ENCODE results near the gene THPO.

The THPO gene

DNA sequence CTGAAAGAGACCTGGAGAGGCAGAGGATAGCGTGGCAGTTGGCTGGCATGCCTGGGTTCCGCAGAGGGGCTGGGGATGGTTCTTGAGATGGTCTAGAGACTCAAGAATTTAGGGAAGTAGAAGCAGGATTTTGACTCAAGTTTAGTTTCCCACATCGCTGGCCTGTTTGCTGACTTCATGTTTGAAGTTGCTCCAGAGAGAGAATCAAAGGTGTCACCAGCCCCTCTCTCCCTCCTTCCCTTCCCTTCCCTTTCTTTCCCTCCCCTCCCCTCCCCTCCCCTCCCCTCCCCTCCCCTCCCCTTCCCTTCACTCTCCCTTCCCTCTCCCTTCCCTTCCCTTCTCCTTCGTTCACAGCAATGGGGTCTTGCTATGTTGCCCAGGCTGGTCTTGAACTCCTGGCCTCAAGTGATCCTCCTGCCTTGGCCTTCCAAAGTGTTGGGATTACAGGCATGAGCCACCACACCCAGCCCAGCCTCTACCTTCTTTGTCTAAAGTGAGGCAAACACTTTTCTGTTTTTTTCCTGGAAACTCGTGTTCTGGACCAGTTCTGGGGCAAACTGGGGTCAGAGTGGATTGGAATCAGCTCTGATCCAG, 12.0 kb upstream of the THPO start:
- no peaks in the 10 kb centered on the region for H3K4me1 Mint-ChIP-seq
- DNase-seq, result no peak
- no peaks in the 10 kb centered on the region for H3K9me3 Mint-ChIP-seq
- no peak overlapping the region for H3K27ac Mint-ChIP-seq
- H3K4me3 Mint-ChIP-seq, result no peak overlapping the region
- CTCF ChIA-PET, result interaction anchor here (1.0 kb wide), 1 partner anchor 35 kb away, joined by 3 read pairs; no protein-coding TSS in a partner anchor
- peaks cover 54% of the 10 kb centered on the region for H3K27me3 Mint-ChIP-seq
- H3K36me3 Mint-ChIP-seq, result no peaks in the 10 kb centered on the region

DNA sequence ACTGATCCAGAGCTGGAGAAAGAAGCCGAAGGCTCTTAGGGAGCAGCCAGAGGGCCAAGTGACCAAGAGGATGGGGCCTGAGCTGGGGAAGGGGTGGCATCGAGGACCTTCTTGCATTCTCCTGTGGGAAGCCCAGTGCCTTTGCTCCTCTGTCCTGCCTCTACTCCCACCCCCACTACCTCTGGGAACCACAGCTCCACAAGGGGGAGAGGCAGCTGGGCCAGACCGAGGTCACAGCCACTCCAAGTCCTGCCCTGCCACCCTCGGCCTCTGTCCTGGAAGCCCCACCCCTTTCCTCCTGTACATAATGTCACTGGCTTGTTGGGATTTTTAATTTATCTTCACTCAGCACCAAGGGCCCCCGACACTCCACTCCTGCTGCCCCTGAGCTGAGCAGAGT, 11.4 kb upstream of the THPO start:
- DNase-seq, result no peak
- H3K36me3 Mint-ChIP-seq, result no peaks in the 10 kb centered on the region
- H3K4me1 Mint-ChIP-seq, result no peaks in the 10 kb centered on the region
- CTCF ChIA-PET, result interaction anchor here (1.0 kb wide), 1 partner anchor 34 kb away, joined by 3 read pairs; no protein-coding TSS in a partner anchor
- no peaks in the 10 kb centered on the region for H3K9me3 Mint-ChIP-seq
- H3K4me3 Mint-ChIP-seq, result no peak overlapping the region
- H3K27me3 Mint-ChIP-seq, result peaks cover 54% of the 10 kb centered on the region
- H3K27ac Mint-ChIP-seq, result no peak overlapping the region

DNA sequence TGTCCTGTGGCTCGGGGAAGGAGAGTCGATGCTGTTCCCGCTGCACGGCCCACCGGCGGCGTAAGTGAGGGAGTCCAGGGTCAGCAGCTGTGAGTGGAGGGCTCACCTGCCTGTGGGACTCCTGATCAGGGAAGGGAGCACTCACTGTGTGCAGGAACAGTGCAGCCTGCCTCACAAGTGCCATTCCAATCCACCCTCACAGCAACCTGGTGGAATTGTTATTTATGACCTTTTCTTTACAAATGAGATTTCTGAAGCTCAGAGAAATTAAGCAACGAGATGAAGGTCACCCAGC, 10.9 kb upstream of the THPO start:
- H3K9me3 Mint-ChIP-seq, result no peaks in the 10 kb centered on the region
- H3K36me3 Mint-ChIP-seq, result no peaks in the 10 kb centered on the region
- H3K4me1 Mint-ChIP-seq, result no peaks in the 10 kb centered on the region
- peaks cover 59% of the 10 kb centered on the region for H3K27me3 Mint-ChIP-seq
- DNase-seq, result no peak
- CTCF ChIA-PET, result no interaction called here
- H3K27ac Mint-ChIP-seq, result no peak overlapping the region
- H3K4me3 Mint-ChIP-seq, result no peak overlapping the region

DNA sequence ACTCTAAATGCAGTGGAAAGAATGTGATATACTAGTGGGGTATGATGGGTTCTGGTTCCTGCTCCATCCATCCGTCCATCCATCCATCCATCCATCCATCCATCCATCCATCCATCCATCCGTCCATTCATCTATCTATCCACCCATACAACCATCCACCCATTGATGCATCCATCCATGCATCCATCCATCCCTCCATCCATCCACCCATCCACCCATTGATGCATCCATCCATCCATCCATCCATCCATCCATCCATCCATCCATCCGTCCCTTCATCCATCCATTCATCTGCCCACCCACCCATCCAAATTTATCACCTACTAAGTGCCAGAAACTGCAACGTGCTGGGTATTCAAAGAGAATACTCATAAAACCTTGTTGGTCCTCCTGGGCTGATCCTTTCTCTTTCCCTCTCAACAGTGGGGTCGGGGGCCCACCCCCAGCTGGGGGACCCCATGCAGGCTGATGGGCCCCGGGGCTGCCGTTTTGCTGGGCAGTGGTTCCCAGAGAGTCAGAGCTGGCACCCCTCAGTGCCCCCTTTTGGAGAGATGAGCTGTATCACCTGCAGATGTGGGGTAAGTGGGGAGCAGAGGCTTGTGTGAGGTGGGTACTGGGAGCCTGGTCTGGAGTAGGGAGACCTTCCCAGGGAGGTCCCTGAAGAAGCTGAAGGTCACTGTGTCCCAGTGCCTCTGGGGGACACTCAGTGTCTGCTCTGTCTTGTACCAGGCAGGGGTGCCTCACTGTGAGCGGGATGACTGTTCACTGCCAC, 10.3 kb upstream of the THPO start:
- DNase-seq, result no peak
- H3K27ac Mint-ChIP-seq, result no peak overlapping the region
- peaks cover 64% of the 10 kb centered on the region for H3K27me3 Mint-ChIP-seq
- no peak overlapping the region for H3K4me3 Mint-ChIP-seq
- no peaks in the 10 kb centered on the region for H3K9me3 Mint-ChIP-seq
- no peaks in the 10 kb centered on the region for H3K4me1 Mint-ChIP-seq
- CTCF ChIA-PET, result no interaction called here
- H3K36me3 Mint-ChIP-seq, result no peaks in the 10 kb centered on the region

DNA sequence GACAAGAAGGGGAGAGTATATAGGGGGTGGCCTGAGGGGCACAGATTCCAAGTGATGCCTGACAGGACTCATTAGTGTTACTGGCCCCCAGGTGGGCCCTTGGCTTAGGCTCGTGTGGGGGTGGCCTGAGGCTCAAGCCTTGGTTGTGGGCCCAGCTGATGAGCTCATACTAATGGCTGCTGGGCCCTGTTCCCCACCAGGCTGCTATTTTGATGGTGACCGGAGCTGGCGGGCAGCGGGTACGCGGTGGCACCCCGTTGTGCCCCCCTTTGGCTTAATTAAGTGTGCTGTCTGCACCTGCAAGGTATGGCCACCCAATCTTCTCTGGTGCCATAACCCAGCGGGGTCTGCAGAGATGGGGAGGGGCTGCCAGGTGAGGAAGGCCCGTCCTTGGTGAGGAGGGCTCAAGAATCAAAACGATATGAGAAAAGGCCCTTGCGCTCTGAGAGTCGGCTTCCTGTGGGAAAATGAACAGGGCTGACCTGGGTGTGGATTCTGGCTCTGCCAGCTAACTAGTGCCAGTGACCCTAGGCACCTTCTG, 9.2 kb upstream of the THPO start:
- Mint-ChIP-seq H3K27ac (no peak overlapping the region), H3K9me3 (no peaks in the 10 kb centered on the region), H3K27me3 (peaks cover 75% of the 10 kb centered on the region), H3K36me3 (no peaks in the 10 kb centered on the region), H3K4me1 (no peaks in the 10 kb centered on the region), H3K4me3 (no peak overlapping the region)
- CTCF ChIA-PET, result no interaction called here
- no peak for DNase-seq

DNA sequence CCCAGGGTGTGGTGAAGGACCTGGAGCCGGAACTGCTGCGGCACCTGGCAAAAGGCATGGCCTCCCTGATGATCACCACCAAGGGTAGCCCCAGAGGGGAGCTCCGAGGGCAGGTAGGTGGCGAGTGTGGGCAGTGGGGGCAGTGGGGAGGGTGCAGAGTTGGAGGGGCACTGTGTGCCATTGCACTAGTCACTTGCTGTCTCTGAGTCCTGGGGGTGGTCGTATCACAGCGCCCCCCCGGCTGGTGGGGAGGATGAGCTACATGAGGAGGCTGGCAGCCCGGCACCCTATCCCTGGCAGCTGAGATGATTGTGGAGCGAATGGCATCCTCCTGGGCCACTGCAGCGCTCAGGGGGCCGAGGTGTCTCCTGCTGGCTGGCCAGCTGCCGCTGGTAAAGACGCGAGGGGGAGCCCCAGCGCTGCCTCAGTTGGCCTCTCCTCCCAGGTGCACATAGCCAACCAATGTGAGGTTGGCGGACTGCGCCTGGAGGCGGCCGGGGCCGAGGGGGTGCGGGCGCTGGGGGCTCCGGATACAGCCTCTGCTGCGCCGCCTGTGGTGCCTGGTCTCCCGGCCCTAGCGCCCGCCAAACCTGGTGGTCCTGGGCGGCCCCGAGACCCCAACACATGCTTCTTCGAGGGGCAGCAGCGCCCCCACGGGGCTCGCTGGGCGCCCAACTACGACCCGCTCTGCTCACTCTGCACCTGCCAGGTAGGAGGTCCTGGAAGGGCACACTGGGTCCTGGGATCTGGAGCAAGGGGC, 8.2 kb upstream of the THPO start:
- no peak overlapping the region for H3K4me3 Mint-ChIP-seq
- H3K27ac Mint-ChIP-seq, result no peak overlapping the region
- H3K27me3 Mint-ChIP-seq, result peaks cover 80% of the 10 kb centered on the region
- no peaks in the 10 kb centered on the region for H3K36me3 Mint-ChIP-seq
- no peaks in the 10 kb centered on the region for H3K4me1 Mint-ChIP-seq
- H3K9me3 Mint-ChIP-seq, result no peaks in the 10 kb centered on the region
- no peak for DNase-seq
- CTCF ChIA-PET, result no interaction called here

DNA sequence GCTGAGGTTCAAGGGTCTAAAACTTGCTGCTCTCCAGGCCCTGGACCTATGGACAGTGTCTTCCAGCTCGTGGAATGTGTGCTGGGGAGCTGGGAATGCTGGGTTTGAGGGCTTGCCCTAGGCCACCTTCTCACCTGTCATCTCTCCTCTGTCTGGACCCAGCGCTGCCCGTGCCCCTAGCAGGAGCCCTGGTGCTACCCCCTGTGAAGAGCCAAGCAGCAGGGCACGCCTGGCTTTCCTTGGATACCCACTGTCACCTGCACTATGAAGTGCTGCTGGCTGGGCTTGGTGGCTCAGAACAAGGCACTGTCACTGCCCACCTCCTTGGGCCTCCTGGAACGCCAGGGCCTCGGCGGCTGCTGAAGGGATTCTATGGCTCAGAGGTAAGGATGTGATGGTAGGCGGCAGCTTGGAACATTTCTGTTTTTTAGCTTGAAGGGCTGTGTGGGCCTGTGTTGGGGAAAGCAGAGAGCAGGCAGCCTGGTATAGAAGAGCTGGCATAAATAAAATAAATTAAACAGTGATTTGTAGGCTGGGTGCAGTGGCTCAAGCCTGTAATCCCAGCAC, 6.9 kb upstream of the THPO start:
- Mint-ChIP-seq H3K36me3 (no peaks in the 10 kb centered on the region), H3K4me3 (no peak overlapping the region), H3K4me1 (peaks cover 4% of the 10 kb centered on the region), H3K9me3 (no peaks in the 10 kb centered on the region), H3K27ac (no peak overlapping the region), H3K27me3 (peaks cover 85% of the 10 kb centered on the region)
- DNase-seq, result no peak
- CTCF ChIA-PET, result interaction anchor here (3.8 kb wide), 1 partner anchor 13 kb away, joined by 17 read pairs; no protein-coding TSS in a partner anchor

DNA sequence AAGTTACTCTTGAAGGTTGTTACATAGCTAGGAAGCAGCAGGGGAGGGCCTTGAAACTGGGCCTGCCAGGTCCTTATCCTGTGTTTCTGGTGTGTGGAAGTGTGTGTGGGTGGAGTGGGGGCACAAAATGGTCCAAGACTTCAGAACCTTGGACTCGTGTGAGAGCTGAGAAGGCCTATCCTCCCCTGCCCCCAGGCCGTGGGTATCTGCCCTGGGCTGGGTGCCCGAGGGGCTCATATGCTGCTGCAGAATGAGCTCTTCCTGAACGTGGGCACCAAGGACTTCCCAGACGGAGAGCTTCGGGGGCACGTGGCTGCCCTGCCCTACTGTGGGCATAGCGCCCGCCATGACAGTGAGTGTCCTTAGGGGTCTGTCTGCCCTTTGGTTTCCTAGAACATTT, 6.3 kb upstream of the THPO start:
- no peak overlapping the region for H3K27ac Mint-ChIP-seq
- no peaks in the 10 kb centered on the region for H3K9me3 Mint-ChIP-seq
- no peak for DNase-seq
- peaks cover 82% of the 10 kb centered on the region for H3K27me3 Mint-ChIP-seq
- no peaks in the 10 kb centered on the region for H3K36me3 Mint-ChIP-seq
- H3K4me1 Mint-ChIP-seq, result peaks cover 5% of the 10 kb centered on the region
- CTCF ChIA-PET, result interaction anchor here (3.8 kb wide), 1 partner anchor 12 kb away, joined by 17 read pairs; no protein-coding TSS in a partner anchor
- H3K4me3 Mint-ChIP-seq, result no peak overlapping the region

DNA sequence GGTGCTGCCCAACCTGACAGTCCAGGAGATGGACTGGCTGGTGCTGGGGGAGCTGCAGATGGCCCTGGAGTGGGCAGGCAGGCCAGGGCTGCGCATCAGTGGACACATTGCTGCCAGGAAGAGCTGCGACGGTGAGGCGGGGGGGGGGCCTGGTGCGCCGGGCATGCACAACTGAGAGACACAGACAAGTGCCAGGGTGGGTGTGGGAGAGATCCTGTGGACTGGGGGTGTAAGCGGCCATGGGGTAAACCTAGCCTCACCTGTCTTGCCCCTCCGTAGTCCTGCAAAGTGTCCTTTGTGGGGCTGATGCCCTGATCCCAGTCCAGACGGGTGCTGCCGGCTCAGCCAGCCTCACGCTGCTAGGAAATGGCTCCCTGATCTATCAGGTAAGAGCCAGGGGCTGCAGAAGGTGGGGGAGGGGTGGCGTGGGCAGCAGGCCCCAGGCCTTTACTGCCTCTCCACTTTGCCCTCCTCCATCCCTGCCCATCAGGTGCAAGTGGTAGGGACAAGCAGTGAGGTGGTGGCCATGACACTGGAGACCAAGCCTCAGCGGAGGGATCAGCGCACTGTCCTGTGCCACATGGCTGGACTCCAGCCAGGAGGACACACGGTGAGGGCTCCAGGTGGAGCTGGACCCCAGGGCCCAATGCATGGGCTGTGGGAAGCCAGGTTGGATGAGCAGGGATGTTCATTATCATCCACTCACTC, 5.2 kb upstream of the THPO start:
- DNase-seq, result no peak
- CTCF ChIA-PET, result interaction anchor here (3.8 kb wide), 1 partner anchor 11 kb away, joined by 17 read pairs; no protein-coding TSS in a partner anchor
- no peak overlapping the region for H3K27ac Mint-ChIP-seq
- H3K36me3 Mint-ChIP-seq, result no peaks in the 10 kb centered on the region
- peaks cover 85% of the 10 kb centered on the region for H3K27me3 Mint-ChIP-seq
- peaks cover 8% of the 10 kb centered on the region for H3K4me1 Mint-ChIP-seq
- H3K9me3 Mint-ChIP-seq, result no peaks in the 10 kb centered on the region
- H3K4me3 Mint-ChIP-seq, result no peak overlapping the region

DNA sequence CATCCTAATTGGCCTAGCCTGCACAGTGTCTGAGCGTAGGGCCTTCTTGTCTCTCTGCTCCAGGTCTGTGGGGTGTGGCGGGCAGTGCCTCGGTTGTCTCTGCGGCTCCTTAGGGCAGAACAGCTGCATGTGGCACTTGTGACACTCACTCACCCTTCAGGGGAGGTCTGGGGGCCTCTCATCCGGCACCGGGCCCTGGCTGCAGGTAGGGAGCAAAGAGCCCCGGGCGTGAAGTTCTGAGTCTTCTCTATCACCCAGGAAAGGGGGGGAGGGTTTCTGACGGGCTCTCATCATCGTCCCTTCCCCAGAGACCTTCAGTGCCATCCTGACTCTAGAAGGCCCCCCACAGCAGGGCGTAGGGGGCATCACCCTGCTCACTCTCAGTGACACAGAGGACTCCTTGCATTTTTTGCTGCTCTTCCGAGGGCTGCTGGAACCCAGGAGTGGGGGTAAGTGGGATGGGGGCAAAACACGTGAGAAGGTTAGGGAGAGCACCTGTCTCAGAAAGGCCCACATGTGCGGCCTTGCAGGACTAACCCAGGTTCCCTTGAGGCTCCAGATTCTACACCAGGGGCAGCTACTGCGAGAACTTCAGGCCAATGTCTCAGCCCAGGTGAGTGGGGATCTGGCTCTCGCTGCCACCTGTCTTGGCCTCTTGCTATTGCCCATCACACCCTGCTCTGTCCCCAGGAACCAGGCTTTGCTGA, 4.5 kb upstream of the THPO start:
- Mint-ChIP-seq H3K4me1 (peaks cover 8% of the 10 kb centered on the region), H3K27me3 (peaks cover 85% of the 10 kb centered on the region), H3K36me3 (no peaks in the 10 kb centered on the region), H3K27ac (no peak overlapping the region), H3K9me3 (no peaks in the 10 kb centered on the region), H3K4me3 (no peak overlapping the region)
- no peak for DNase-seq
- CTCF ChIA-PET, result interaction anchor here (0.8 to 3.8 kb wide), 3 partner anchors 10 to 25 kb away, joined by 3 to 17 read pairs (median 3); no protein-coding TSS in a partner anchor

DNA sequence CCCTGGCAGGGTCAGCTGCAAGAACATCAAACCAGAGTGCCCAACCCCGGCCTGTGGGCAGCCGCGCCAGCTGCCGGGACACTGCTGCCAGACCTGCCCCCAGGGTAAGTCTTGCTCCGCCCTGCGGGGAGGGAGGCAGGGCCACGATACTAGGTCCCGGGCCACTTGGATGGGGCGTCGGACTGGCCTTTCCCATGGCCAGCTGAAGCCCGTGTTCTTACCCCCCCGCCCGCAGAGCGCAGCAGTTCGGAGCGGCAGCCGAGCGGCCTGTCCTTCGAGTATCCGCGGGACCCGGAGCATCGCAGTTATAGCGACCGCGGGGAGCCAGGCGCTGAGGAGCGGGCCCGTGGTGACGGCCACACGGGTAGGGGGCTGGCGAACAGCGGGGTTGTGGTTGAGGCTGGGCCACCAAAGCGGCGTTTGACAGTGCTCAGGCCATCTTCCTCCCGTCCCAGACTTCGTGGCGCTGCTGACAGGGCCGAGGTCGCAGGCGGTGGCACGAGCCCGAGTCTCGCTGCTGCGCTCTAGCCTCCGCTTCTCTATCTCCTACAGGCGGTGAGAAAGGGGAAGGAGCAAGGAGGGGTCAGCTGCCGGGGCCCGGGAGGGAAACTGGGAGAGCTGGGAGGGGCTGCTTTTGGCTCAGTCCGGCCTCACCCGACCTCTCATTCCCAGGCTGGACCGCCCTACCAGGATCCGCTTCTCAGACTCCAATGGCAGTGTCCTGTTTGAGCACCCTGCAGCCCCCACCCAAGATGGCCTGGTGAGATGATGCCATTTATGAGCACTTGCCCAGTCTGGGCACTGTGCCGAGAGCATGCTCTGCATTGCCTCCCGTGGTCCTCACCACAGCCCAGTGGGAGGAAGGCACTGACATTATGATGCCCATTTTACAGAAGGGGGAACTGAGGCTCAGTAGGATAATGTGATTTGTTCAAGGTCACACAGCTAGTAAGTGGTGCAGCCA, 3.5 kb upstream of the THPO start:
- no peak for DNase-seq
- CTCF ChIA-PET, result interaction anchor here (0.8 to 3.8 kb wide), 4 partner anchors 9 to 26 kb away, joined by 3 to 17 read pairs (median 4); no protein-coding TSS in a partner anchor
- Mint-ChIP-seq H3K4me3 (peak overlapping the region; percentile 28), H3K9me3 (no peaks in the 10 kb centered on the region), H3K27ac (no peak overlapping the region), H3K4me1 (peaks cover 8% of the 10 kb centered on the region), H3K36me3 (no peaks in the 10 kb centered on the region), H3K27me3 (peaks cover 89% of the 10 kb centered on the region)

DNA sequence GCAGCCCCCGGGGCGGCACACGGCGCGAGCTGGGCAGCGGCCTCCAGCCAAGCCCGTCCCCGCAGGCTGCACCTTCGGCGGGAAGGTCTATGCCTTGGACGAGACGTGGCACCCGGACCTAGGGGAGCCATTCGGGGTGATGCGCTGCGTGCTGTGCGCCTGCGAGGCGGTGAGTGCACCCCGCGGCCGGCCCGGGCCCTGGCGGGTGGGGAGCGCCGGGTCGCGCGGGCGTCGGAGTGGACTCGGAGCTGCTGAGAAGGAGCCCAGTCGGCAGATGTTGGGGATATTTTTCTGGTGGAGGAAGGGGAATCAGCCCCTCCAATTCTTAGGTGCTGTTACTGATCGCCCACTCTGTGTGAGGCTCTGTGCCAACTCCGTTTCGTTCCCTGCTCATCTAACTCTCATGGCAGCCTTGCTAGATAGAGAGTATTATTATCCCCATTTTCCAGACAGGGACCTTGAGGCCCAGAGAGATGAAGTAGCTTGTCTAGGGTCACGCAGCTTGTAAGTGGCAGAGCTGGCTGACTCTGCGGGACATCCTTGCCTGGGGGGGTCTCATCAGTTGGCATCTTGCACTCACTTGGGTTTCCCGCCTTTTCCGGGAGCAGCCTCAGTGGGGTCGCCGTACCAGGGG, 2.7 kb upstream of the THPO start:
- peak overlapping the region; percentile 28 for H3K4me3 Mint-ChIP-seq
- no peak for DNase-seq
- CTCF ChIA-PET, result interaction anchor here (1.5 kb wide), 1 partner anchor 9 kb away, joined by 6 read pairs; no protein-coding TSS in a partner anchor
- H3K27ac Mint-ChIP-seq, result no peak overlapping the region
- H3K36me3 Mint-ChIP-seq, result no peaks in the 10 kb centered on the region
- no peaks in the 10 kb centered on the region for H3K9me3 Mint-ChIP-seq
- peaks cover 91% of the 10 kb centered on the region for H3K27me3 Mint-ChIP-seq
- peaks cover 8% of the 10 kb centered on the region for H3K4me1 Mint-ChIP-seq
